Breast epithelium (tissue), 4 donors: ENCODE results near the gene MLST8. TPM values are rescaled to one million over a fixed set of nuclear protein-coding genes. Genes with fewer than 3 reads are reported as not detected.

ENCODE experiments used
- DNase-seq, 2 donors: peaks; one replicate each; pipeline ENCODE4 v3.0.0-alpha.2; 2019; ENCODE audit warnings: low spot score in 2 of 2
- H3K27ac ChIP-seq, 2 donors: fragments of 200-600 bp; sonication (generic) in 1 of 2; one replicate each; pipeline ENCODE4 v1.5.1; 2016 to 2019; ENCODE audit warnings: mild to moderate bottlenecking in 1 of 2
- H3K27me3 ChIP-seq, 2 donors: fragments of 200-600 bp; sonication (generic) in 1 of 2; one replicate each; pipeline versions ENCODE4 v1.5.1 to v1.6.0; 2017 to 2019; ENCODE audit warnings: control low read depth in 1 of 2, mild to moderate bottlenecking in 1 of 2
- H3K36me3 ChIP-seq: fragments of 200-600 bp; one replicate; pipeline ENCODE4 v1.5.1; 2019
- H3K4me1 ChIP-seq, 2 donors: fragments of 200-600 bp; sonication (generic); one replicate each; pipeline ENCODE4 v1.5.1; 2016 to 2019; ENCODE audit warnings: control low read depth in 1 of 2
- H3K4me3 ChIP-seq, 3 donors: fragments of 200-600 bp; sonication (generic); 1 replicate in 2 of 3; 2 replicates in 1 of 3; pipeline ENCODE4 v1.5.1; 2016 to 2019; ENCODE audit warnings: mild to moderate bottlenecking in 3 of 3, moderate library complexity in 2 of 3
- H3K9me3 ChIP-seq, 2 donors: fragments of 200-600 bp; sonication (generic) in 1 of 2; one replicate each; pipeline ENCODE4 v1.5.1; 2016 to 2019; ENCODE audit warnings: control low read depth in 1 of 2
- POLR2A ChIP-seq: fragments of 450-650 bp; IDR thresholded peaks from one replicate; pipeline ENCODE4 v1.6.1; 2016; ENCODE audit warnings: antibody characterized with exemption, mild to moderate bottlenecking, moderate library complexity
- POLR2AphosphoS5 ChIP-seq, 3 donors: sonication (generic); formaldehyde crosslinking; IDR thresholded peaks; one replicate each; pipeline ENCODE4 v1.6.1; 2017; ENCODE audit warnings: antibody characterized with exemption in 3 of 3
- intact Hi-C: fragments of 100-400 bp; cut with DNase I; formaldehyde crosslinking; loops from one replicate; pipeline ENCODE4 v1.15.1; 2023; ENCODE audit warnings: low total_unique reads
- total RNA-seq, 3 donors: library from RNA; depleted of rRNA; stranded (reverse); fragments of >200 nt; gene quantifications; one replicate each; pipeline ENCODE4 v1.1.0, GENCODE V29; 2016
- TF ChIP-seq, protein P1 (sequence below), 3 donors: fragments of 450-650 bp; IDR thresholded peaks; one replicate each; pipeline ENCODE4 v1.5.1; 2016 to 2017; ENCODE audit warnings: antibody characterized with exemption in 3 of 3, mild to moderate bottlenecking in 3 of 3, moderate library complexity in 3 of 3

MLST8 gene
- total RNA-seq, 3 donors from 2014 or later = 42.7 to 48.1 (median 46.5) TPM

DNA sequence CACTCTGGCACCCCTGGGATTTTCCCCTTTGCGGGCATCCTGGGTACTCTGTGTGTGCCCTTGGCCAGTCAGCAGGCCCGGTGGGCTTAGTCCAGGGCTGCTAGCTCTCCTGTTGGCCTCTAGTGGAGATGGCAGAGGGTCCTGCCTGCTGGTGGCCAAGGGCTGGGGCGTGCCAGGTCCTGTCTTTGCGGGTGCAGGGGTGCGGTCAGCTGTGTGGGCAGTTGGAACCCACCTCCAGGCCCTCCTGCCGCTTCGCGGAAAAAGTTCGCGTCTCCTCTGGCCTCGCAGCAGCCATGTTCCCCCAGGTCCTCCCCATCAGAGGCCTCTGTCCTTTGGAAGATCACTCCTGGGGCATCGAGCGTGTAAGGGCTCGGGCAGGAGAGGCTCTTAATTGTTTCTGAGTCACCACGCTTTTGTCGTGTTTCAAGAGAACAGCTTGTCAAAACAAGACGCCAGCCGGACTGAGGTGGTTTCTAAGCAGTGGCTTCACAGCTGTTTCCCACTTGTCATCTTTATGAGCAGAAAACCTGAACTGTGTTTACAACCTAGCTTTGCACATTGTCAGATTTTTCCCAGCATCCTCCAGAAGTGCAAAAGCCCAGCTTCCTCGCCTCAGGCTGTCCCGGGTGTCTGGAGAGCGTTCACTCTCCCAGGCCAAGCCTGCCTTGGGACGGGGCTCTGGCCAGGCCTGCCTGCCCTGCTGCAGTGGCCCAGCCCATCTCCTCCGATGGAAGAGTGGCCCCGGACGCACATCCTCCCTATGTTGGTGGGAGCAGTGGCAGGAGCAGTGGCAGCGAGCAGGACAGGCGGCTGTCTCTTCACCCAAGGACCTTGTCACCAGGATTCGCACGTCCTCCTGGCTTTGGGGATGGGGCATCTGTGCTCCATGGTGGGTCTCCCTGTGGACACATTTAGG lies 26.0 kb downstream of the MLST8 start:
- Histone ChIP-seq H3K9me3 (no peaks in the 10 kb centered on the region), H3K4me1 (peaks cover 4 to 10% of the 10 kb centered on the region in 2 donors), H3K27me3 (no peaks in the 10 kb centered on the region), H3K36me3 (peaks cover 24% of the 10 kb centered on the region), H3K4me3 (no peak overlapping the region), H3K27ac (no peak overlapping the region)
- DNase-seq = no peak
- intact Hi-C loops = no loop called here
- no peak for TF ChIP-seq POLR2AphosphoS5 (IDR thresholded peaks at IDR 0.05)
- TF ChIP-seq POLR2A = no peak
- TF ChIP-seq, protein P1, sequence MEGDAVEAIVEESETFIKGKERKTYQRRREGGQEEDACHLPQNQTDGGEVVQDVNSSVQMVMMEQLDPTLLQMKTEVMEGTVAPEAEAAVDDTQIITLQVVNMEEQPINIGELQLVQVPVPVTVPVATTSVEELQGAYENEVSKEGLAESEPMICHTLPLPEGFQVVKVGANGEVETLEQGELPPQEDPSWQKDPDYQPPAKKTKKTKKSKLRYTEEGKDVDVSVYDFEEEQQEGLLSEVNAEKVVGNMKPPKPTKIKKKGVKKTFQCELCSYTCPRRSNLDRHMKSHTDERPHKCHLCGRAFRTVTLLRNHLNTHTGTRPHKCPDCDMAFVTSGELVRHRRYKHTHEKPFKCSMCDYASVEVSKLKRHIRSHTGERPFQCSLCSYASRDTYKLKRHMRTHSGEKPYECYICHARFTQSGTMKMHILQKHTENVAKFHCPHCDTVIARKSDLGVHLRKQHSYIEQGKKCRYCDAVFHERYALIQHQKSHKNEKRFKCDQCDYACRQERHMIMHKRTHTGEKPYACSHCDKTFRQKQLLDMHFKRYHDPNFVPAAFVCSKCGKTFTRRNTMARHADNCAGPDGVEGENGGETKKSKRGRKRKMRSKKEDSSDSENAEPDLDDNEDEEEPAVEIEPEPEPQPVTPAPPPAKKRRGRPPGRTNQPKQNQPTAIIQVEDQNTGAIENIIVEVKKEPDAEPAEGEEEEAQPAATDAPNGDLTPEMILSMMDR (IDR thresholded peaks at IDR 0.05) = no peak

DNA sequence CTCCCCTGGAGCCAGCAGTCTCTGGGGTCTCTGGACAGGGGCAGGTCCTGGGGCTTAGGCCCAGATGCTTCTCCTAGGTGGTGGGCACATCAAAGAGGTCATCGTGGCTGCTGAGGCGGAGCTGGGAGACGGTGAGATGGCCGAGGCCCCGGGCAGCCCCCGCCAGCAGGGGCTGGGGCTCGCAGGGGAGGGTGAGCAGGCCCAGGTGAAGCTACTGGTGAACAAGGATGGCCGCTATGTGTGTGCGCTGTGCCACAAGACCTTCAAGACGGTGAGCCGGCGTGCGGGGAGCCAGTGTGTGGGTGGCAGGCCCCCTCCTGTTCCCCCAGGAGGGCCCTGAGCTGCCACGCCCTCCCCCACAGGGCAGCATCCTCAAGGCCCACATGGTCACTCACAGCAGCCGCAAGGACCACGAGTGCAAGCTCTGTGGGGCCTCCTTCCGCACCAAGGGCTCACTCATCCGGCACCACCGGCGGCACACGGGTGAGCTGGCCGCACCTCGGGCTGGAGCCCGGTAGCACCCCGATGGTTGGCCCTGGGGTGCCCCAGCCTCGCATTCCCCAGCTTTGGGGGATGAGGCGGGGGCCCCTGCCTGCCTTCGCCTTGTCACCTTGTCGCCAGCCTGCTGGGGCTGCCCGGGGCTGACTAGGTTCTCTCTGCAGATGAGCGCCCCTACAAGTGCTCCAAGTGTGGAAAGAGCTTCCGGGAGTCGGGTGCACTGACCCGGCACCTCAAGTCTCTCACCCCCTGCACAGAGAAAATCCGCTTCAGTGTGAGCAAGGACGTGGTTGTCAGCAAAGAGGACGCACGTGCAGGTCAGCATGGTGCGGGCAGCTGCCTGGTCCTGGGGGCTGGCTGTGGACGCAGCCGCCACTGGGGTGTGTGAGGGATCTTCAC lies 27.1 kb downstream of the MLST8 start:
- TF ChIP-seq POLR2AphosphoS5 (IDR thresholded peaks at IDR 0.05) (no peak), POLR2A (no peak)
- TF ChIP-seq, protein P1 (IDR thresholded peaks at IDR 0.05) = no peak
- Histone ChIP-seq H3K4me3 (no peak overlapping the region), H3K27ac (no peak overlapping the region), H3K27me3 (no peaks in the 10 kb centered on the region), H3K4me1 (peaks cover 6 to 14% of the 10 kb centered on the region in 2 donors), H3K36me3 (peaks cover 24% of the 10 kb centered on the region), H3K9me3 (no peaks in the 10 kb centered on the region)
- no peak for DNase-seq
- intact Hi-C loops = no loop called here

DNA sequence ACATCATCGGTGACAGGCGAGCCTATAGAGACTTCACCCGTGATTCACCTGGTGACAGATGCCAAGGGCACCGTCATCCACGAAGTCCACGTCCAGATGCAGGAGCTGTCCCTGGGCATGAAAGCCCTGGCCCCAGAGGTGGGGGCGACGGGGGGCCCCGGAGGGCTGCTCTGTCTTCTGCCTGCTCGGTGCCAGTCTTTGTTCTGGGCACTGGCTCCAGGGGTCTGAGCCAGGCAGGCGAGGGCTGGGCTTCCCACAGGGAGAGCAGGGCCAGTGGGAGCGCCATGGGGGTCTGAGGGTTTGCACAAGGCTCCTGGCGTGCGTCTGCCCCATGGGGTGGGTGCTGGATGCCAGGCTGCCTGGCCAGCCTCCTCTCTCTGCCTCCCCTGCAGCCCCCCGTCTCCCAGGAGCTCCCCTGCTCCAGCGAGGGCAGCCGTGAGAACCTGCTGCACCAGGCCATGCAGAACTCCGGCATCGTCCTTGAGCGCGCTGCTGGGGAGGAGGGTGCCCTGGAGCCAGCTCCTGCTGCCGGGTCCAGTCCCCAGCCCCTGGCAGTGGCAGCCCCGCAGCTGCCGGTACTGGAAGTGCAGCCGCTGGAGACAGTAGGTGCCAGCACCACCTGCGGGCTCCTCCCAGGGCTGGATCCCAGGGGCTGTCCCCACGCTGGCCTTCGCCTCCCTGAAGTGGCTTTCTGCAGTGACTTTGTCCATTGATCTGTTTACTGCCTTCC lies 28.0 kb downstream of the MLST8 start:
- intact Hi-C loops = no loop called here
- no peak overlapping the region for H3K4me3 ChIP-seq
- no peak overlapping the region for H3K27ac ChIP-seq
- TF ChIP-seq, protein P1 (IDR thresholded peaks at IDR 0.05) = no peak
- no peak for TF ChIP-seq POLR2AphosphoS5 (IDR thresholded peaks at IDR 0.05)
- no peak for TF ChIP-seq POLR2A
- peaks cover 6 to 14% of the 10 kb centered on the region in 2 donors for H3K4me1 ChIP-seq
- no peaks in the 10 kb centered on the region for H3K9me3 ChIP-seq
- H3K36me3 ChIP-seq = peaks cover 24% of the 10 kb centered on the region
- no peak for DNase-seq
- H3K27me3 ChIP-seq = no peaks in the 10 kb centered on the region

DNA sequence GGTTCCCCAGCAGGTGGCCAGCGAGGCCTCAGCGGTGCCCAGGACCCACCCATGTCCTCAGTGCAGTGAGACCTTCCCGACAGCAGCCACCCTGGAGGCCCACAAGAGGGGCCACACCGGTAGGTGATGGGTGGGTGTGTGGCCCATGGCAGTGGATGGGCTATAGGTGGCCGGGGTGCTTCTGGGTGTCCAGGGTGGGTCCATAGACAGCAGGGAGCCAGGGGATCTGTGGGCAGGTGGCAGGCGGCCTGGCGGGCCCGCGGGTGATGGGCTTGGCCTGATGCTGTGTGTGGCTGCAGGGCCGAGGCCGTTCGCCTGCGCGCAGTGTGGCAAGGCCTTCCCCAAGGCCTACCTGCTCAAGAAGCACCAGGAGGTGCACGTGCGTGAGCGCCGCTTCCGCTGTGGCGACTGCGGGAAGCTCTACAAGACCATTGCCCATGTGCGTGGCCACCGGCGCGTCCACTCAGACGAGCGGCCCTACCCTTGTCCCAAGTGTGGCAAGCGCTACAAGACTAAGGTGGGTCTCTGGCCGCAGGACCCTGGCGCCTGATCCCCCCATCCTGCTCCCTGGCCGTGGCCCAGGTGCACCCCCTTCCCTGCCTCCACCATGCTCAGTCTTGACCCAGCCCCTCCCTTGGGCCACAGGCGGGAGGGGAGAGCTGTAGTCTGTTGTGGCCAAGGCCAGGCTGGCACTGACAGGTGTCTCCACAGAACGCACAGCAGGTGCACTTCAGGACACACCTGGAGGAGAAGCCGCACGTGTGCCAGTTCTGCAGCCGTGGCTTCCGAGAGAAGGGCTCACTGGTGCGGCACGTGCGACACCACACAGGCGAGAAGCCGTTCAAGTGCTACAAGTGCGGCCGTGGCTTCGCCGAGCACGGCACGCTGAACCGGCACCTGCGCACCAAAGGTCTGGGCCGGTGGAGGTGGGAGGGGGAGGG lies 28.9 kb downstream of the MLST8 start:
- H3K27ac ChIP-seq = no peak overlapping the region
- peaks cover 24% of the 10 kb centered on the region for H3K36me3 ChIP-seq
- H3K27me3 ChIP-seq = no peaks in the 10 kb centered on the region
- no peaks in the 10 kb centered on the region for H3K9me3 ChIP-seq
- intact Hi-C loops = no loop called here
- TF ChIP-seq POLR2AphosphoS5 (IDR thresholded peaks at IDR 0.05) = no peak
- TF ChIP-seq, protein P1 (IDR thresholded peaks at IDR 0.05) = no peak
- no peak for TF ChIP-seq POLR2A
- H3K4me1 ChIP-seq = peaks cover 6 to 14% of the 10 kb centered on the region in 2 donors
- no peak overlapping the region for H3K4me3 ChIP-seq
- DNase-seq = no peak
